Hippocampal formation (tissue), 2 donors: ENCODE results near the gene UPK3B.
"Not testable (repeated sequence)": the region's sequence is repeated elsewhere in the genome, so short reads cannot be mapped to it uniquely, and the experiment has no call there.

ENCODE experiments used
- DNase-seq, 2 donors: peaks; one replicate each; lab custom pipeline; 2025; lab: John Stamatoyannopoulos, UW

The UPK3B gene

DNA sequence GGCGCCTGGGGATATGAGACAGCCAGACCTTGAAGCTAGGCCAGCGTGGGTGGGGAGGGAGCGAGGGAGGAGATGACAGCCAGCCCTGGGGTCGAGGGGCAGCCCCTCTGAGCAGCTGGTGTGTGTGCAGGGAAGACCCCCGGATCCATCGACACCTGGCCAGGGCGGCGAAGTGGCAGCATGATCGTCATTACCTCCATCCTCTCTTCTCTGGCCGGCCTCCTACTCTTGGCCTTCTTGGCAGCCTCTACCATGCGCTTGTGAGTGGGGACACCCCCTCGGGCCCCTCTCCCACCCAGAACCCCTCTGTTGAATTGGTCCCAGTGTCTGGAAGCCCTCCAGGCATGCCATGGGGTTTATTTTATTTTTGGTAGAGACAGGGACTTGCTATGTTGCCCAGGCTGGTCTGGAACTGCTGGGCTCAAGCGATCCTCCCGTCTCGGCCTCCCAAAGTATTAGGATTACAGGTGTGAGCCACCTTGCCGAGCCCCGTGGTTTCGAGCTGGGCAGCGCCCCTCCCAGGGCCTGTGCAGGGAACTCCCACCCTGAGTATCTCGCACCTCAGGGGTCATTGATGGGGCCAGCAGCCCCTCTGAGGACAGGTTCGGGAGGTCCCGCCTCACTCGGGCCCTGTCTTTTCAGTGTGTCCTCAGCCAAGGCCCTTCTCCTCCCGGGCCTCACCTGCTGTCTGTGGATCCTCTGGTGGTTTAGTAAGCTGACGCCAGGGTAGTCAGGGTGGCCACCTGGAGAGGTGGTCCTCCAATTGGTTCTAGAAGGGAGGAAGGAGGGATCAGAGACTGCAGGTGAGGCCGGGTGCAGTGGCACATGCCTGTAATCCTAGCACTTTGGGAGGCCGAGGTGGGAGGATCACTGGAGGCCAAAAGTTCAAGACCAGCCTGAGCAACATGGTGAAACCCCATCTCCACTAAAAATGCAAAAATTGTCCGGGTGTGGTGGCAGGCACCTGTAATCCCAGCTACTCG, 3.8 kb downstream of the UPK3B start:
- no peak for DNase-seq

DNA sequence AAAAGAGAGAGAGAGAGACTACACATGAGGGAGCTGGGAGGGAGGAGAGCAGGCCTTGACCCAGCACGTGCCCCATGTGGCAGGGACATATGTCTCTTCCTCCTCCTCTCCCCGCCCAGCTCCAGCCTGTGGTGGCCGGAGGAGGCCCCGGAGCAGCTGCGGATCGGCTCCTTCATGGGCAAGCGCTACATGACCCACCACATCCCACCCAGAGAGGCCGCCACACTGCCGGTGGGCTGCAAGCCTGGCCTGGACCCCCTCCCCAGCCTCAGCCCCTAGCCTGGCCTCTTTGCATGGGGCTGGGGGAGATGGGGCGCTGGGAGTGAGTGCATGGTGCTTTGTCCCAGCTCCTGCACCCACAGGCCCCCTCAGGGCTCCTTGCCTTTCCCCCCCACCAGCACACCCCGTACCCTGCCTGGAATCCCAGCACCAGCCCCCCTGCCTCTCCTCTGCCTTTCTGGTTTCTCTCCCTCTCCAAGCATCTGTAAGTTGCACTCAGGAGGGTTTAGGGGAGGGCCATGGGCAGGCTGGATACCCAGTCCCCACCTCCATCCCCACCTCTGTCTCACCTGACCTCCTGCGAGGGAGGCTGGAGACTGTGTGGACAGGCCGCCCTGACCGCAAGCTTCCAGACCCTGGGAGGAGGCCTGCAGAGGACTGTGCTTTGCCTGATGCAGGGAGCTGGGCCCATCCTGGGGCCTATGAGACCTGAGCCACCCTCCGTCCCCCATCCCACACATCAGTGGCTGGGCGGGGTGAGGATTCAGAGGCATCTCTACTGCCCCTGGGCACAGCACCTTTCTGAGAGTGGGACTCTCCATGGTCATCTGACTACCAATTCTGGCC, 4.8 kb downstream of the UPK3B start:
- no peak for DNase-seq

DNA sequence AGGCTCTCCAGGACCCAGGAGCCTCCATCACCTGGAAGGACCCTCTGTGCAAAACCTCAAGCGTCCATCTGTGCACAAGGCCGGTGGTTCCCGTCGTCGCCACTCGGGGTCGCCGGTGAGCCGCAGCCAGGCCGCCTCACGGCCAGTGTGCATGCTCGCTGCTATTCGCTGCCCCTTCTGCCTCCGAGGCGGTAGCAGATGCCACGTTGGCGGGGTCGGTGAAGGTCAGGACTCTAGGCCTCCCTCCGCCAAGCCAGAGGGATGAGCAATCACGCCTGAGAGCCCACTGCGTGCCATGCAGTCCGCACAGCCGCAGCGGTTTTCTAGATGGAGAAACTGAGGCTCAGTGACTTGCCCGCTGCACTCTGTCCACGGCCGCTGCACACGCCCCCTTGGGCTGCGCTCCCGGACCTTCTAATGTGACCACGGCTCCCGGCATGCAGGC, 5.7 kb downstream of the UPK3B start:
- peak; percentile 0 to 24 for DNase-seq

DNA sequence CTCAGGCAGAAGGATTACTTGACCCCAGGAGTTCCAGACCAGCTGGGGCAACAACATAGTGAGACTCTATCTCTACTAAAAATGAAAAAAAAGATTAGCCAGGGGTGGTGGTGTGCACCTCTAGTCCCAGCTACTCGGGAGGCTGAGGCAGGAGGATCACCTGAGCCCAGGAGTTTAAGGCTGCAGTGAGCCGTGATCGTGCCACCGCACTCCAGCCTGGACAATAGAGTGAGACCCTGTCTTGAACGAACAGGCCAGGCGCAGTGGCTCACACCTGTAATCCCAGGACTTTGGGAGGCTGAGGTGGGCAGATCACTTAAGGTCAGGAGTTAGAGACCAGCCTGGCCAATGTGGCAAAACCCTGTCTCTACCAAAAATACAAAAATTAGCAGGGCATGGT, 6.6 kb downstream of the UPK3B start:
- not testable (repeated sequence) for DNase-seq

DNA sequence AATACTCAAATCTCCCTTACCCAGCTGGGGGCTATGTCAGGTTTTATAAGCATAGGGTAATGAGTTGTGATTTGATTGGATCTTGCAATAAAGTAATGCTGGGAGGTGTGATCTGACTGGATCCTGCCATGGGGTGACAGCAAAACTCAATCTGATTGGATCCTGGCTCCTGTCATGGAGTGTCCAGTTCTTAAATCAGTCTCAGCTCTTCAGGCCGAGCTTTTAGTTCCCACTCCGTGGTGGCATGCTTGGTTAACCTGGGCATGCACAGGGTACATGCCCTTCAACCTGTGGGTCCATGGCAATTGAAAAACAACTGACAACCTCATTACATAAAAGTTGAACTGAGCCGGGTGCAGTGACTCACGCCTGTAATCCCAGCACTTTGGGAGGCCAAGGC, 15.8 kb downstream of the UPK3B start:
- not testable (repeated sequence) for DNase-seq

DNA sequence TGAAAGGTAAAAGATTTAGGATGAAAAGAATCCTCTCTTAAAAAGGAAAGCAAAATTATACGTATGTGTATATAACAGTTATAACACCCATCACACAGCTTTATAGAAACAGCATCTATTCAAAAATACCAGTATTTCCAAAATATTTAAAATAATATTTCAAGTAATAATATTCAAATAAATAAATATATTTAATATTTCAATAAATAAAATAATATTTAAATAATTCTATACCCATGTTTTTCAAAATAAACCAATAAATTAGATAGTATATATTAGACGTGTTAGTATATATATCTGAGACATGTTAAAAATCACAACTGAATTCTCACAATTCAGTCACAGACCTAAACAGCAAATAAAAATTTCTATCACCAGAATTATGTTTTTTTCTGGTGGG, 21.3 kb downstream of the UPK3B start:
- not testable (repeated sequence) for DNase-seq

DNA sequence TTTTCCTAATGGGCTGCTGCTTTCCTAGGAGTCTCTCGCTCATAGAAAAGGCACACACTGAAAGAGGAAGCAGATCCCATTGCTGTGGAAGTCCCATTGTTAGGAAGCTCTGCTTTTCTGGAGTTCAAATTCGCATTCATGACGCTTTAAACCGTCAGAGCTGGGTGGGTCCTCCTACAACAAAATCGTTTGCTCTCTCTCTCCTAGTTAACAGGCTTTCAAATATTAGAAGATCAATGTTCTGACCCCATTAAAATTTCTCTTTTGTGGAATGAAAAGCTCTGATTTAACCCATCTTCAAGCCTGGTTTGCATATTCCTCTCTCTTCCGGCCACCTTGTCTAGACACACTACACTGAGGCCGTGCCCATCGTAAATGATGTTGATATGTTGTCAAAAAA, 32.8 kb downstream of the UPK3B start, which contains the start of gene SPDYE16:
TSS of gene SPDYE16 (minus strand) at position 101 of the 400 bp plus-strand sequence. CDS start 1,838 bp downstream, outside the sequence.
- not testable (repeated sequence) for DNase-seq

DNA sequence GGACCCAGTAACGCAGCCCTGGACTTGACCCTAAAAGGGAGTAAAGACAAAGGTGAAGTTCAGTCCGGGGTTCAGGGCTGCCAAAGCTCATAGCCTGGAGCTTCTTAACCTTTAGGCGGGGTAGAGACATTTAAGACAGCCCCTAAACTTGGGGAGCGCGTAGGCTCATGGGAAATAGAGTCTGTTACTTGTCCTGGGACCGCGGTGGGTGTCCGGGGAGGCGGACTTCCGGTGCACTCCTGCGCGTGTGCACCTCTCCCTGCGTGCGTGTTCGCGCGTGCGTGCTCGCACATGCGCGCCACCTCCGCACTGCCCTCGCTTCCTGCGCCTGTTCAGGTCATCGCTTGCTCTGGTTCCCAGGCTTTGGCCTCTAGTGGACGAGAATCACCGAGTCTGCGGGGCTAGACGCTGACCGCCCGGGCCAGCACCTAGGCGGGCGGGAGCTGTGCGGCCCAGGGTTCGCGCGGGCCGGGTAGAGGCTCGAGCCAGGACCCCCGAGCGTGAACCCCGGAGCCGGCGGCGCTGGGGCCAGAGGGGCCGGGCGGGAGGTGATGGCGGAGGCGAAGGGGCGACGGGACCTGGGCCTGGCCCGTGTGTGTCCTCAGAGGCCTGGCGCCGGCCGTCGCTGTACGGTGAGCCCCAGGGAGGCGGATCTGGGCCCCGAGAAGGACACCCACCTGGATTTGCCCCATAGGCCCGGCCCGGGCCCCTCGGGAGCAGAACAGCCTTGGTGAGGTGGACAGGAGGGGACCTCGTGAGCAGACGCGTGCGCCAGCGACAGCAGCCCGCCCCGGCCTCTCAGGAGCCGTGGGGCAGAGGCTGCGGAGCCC, 38.9 kb downstream of the UPK3B start:
- DNase-seq: peak; percentile 67 to 82

DNA sequence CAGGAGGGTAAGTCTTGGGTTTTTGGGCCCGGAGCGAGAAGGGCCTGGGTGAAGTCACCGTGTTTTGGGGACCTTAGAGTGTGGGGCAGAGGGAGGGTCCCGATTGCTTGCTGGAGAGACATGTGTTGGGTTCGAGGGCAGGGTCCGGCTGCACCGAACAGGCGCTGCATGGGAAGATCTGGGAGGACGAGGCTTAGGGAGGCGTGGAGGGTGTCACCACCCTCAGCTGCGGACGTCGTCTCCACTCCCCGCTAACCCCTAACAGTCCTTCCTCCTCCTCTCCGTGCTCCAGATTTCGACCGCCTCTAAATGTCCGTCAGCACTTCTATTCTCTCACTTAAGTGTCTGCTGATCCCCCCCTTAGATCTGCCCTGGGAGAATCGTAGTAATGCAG, 39.5 kb downstream of the UPK3B start:
- not testable (repeated sequence) for DNase-seq

DNA sequence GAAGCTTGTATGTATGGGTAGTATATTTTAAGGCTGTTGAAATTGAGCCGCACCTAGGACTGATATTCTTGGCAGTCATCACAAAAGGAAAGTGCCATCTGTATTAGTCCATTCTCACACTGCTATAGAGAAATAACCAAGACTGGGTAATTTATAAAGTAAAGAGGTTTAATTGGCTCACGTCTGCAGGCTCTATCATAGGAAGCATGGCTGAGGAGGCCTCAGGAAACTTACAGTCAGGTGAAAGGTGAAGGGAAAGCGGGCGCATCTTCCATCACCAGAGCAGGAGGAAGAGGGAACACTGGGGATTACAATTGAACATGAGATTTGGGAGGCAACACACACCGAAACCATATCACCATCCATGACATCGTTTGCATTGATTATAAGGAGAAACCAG, 41.6 kb downstream of the UPK3B start:
- DNase-seq: not testable (repeated sequence)

DNA sequence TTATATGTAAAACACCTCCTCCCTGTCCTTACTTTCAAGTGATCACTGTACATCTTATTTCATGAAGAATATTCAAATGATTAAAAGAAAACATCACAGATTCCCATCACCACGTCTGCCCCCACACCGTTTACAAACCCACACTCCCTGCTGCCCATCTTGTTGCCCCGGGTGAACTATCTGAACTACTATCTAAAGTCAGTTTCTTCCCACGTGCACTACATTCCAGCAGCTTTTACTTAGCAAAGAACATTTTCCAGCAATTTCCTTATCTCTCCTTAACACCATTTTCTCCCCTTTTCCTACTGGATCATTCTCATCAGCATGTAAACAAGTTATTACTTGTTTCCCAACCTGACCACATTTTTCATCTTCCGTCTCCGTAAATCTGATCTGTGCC, 49.3 kb downstream of the UPK3B start:
- DNase-seq: not testable (repeated sequence)

DNA sequence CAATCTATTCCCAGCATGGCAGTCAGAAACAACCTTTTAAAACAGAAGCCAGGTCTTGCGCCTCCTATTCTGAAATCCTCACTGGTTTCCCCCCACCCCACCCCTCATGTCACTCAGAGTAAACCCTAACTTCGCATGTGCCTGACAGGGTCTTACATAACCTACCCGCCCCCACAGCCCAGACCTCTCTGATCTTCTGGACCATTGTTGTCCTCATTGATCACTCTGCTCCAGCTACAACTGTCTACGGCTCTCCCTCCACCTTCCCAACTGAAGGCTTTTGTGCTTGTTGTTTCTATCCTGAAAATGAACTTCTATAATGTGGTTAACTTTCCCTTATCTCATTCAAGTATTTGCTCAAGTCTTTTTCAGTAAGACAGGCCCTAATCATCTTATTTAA, 49.8 kb downstream of the UPK3B start:
- DNase-seq: not testable (repeated sequence)

DNA sequence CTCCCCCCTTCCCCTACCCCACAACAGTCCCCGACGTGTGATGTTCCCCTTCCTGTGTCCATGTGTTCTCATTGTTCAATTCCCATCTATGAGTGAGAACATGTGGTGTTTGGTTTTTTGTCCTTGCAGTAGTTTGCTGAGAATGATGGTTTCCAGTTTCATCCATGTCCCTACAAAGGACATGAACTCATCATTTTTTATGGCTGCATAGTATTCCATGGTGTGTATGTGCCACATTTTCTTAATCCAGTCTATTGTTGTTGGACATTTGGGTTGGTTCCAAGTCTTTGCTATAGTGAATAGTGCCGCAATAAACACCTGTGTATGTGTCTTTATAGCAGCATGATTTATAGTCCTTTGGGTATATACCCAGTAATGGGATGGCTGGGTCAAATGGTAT, 51.0 kb downstream of the UPK3B start:
- DNase-seq: not testable (repeated sequence)

DNA sequence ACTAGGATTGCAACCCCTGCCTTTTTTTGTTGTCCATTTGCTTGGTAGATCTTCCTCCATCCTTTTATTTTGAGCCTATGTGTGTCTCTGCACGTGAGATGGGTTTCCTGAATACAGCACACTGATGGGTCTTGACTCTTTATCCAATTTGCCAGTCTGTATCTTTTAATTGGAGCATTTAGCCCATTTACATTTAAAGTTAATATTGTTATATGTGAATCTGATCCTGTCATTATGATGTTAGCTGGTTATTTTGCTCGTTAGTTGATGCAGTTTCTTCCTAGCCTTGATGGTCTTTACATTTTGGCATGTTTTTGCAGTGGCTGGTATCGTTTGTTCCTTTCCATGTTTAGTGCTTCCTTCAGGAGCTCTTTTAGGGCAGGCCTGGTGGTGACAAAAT, 54.6 kb downstream of the UPK3B start:
- not testable (repeated sequence) for DNase-seq
